T-cell (primary cell): ENCODE data around the gene TMEM132A. TPM values are rescaled to one million over a fixed set of nuclear protein-coding genes. Genes with fewer than 3 reads are reported as not detected.

Source experiments
- ATAC-seq, 4 experiments: fragments of 200-7000 bp in 3 of 4; fragments of 150-1000 bp in 1 of 4; cut with Tn5 transposase; replicated peaks in 1 of 4; 1 replicate in 3 of 4; 2 replicates in 1 of 4; pipeline ENCODE4 v1.10.0; 2021; ENCODE audit warnings: moderate library complexity in 3 of 4, mild to moderate bottlenecking in 2 of 4, moderate number of reproducible peaks in 1 of 4
- CTCF ChIA-PET, 2 donors: fragments of 300-600 bp; sonication (Branson Sonifier 250); formaldehyde crosslinking; loops; one replicate each; lab custom pipeline; 2022; ENCODE audit warnings: antibody characterized with exemption in 2 of 2; lab: Charles Lee
- POLR2A ChIA-PET, 2 donors: fragments of 300-600 bp; sonication (Branson Sonifier 250); formaldehyde crosslinking; loops; one replicate each; lab custom pipeline; 2022; ENCODE audit warnings: antibody characterized with exemption in 2 of 2; lab: Charles Lee
- DNase-seq, 35 experiments: peaks; one replicate each; pipeline versions ENCODE4 v3.0.0 to v3.0.0-alpha.2; 2013 to 2023
- H3K27ac ChIP-seq: one replicate; pipeline ENCODE4 v1.5.1; 2013; ENCODE audit warnings: low read length
- H3K27me3 ChIP-seq, 2 experiments: replicated peaks in 1 of 2; 1 replicate in 1 of 2; 2 replicates in 1 of 2; pipeline versions ENCODE4 v1.6.1 to v1.7.0; 2013; ENCODE audit warnings: low read length in 1 of 2, mixed read lengths in 1 of 2; ENCODE audit not compliant: control insufficient read depth in 2 of 2, insufficient read depth in 2 of 2; ENCODE audit errors: extremely low read depth in 1 of 2
- H3K36me3 ChIP-seq, 2 donors: 1 replicate in 1 of 2; 2 replicates in 1 of 2; pipeline versions ENCODE4 v1.6.1 to v1.7.0; 2013; ENCODE audit warnings: low read length in 1 of 2; ENCODE audit not compliant: control insufficient read depth in 2 of 2, insufficient read depth in 1 of 2; ENCODE audit errors: extremely low read depth in 1 of 2
- H3K4me1 ChIP-seq, 2 experiments: 1 replicate in 1 of 2; 2 replicates in 1 of 2; pipeline versions ENCODE4 v1.6.1 to v1.7.0; 2013; ENCODE audit warnings: low read length in 2 of 2, mixed read lengths in 1 of 2; ENCODE audit not compliant: insufficient read depth in 2 of 2, control insufficient read depth in 1 of 2; ENCODE audit errors: extremely low read depth in 1 of 2
- H3K4me3 ChIP-seq, 2 donors: 1 replicate in 1 of 2; 2 replicates in 1 of 2; pipeline versions ENCODE4 v1.5.1 to v1.7.0; 2013; ENCODE audit warnings: mild to moderate bottlenecking in 2 of 2, low read length in 1 of 2, moderate library complexity in 1 of 2; ENCODE audit not compliant: control insufficient read depth in 1 of 2; ENCODE audit errors: extremely low read depth in 1 of 2
- H3K9me3 ChIP-seq: 2 replicates; pipeline ENCODE4 v1.7.0; 2013
- H3K27ac Mint-ChIP-seq, 2 donors: one replicate each; pipeline ENCODE4 v1.8.0; 2020 to 2021; ENCODE audit warnings: mild to moderate bottlenecking in 2 of 2, mixed read lengths in 2 of 2
- H3K27me3 Mint-ChIP-seq, 2 donors: one replicate each; pipeline ENCODE4 v1.8.0; 2021 to 2022; ENCODE audit warnings: mixed read lengths in 2 of 2
- H3K36me3 Mint-ChIP-seq: one replicate; pipeline ENCODE4 v1.8.0; 2021; ENCODE audit warnings: mixed read lengths
- H3K4me1 Mint-ChIP-seq, 3 donors: one replicate each; pipeline ENCODE4 v1.8.0; 2020 to 2022; ENCODE audit warnings: mixed read lengths in 3 of 3, mild to moderate bottlenecking in 1 of 3
- H3K4me3 Mint-ChIP-seq, 3 donors: one replicate each; pipeline ENCODE4 v1.8.0; 2020 to 2022; ENCODE audit warnings: mild to moderate bottlenecking in 3 of 3, mixed read lengths in 3 of 3, moderate library complexity in 3 of 3
- H3K9me3 Mint-ChIP-seq, 3 donors: one replicate each; pipeline ENCODE4 v1.8.0; 2020 to 2022; ENCODE audit warnings: mixed read lengths in 3 of 3
- WGBS: methylation state at CpG from one replicate; pipeline ENCODE4 v1.1.5; 2013; ENCODE audit warnings: missing lambda C conversion rate; ENCODE audit not compliant: insufficient coverage; 5-methylcytosine and 5-hydroxymethylcytosine counted together
- total RNA-seq, 35 experiments: library from RNA in 6 of 35; stranded (reverse) in 6 of 35; fragments of 120-200 nt in 1 of 35; gene quantifications; one replicate each; pipeline versions ENCODE4 v1.2.1 to v1.2.4 and lab custom pipeline; 2013 to 2026

Gene TMEM132A
- total RNA-seq, 5 donors from 2014 or later (not counting 1 experiment from before 2014, with no cell fraction given), result 0.23 to 1.6 (median 1.2) TPM; not detected in 2

DNA sequence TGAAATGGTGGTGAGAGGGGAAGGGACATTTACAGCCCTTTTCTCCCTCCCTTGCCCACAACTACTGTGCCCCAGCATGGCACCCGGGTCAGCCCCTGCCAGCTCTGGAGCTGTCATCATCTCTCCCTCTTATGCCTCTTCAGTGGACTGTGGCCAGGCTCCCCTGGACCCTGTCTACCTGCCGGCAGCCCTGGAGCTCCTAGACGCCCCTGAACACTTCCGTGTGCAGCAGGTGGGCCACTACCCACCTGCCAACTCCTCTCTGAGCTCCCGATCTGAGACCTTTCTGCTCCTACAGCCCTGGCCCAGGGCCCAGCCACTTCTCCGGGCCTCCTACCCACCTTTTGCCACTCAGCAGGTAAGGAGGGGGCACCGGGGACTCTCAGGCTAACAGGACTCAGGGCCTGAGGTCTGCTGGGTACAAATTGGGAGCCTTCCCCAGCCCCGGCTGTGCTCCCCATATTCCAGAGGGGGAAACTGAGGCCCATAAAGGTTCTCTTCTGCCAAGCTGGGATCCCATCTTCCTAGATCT is 2.9 kb downstream of the TMEM132A start:
- ATAC-seq (no peak), DNase-seq (no peak)
- Mint-ChIP-seq H3K27ac (no peak overlapping the region), H3K27me3 (peaks cover 16 to 43% of the 10 kb centered on the region in 2 donors), H3K4me3 (no peak overlapping the region), H3K36me3 (peaks cover 15% of the 10 kb centered on the region), H3K9me3 (no peaks in the 10 kb centered on the region), H3K4me1 (peaks cover 12 to 22% (median 14%) of the 10 kb centered on the region in 3 donors)
- WGBS, result 100% methylated on average over 1 of the region's 8 CpGs
- Histone ChIP-seq H3K4me1 (peaks cover 0 to 23% of the 10 kb centered on the region in 2 experiments), H3K27me3 (peaks cover 0 to 62% of the 10 kb centered on the region in 2 experiments), H3K9me3 (no peaks in the 10 kb centered on the region), H3K27ac (no peak overlapping the region), H3K36me3 (peaks cover 5 to 9% of the 10 kb centered on the region in 2 donors), H3K4me3 (no peak overlapping the region)
- CTCF ChIA-PET, result interaction anchor here in 1 of 2 donors (0.8 kb wide), 1 partner anchor 13 kb away, joined by 4 read pairs; the partner anchor contains the start of gene TMEM109
- POLR2A ChIA-PET, result no interaction called here

GRCh38 chr11:60927600-60927999 is 3.3 kb downstream of the TMEM132A start:
- Mint-ChIP-seq H3K27ac (no peak overlapping the region), H3K4me3 (no peak overlapping the region), H3K9me3 (no peaks in the 10 kb centered on the region), H3K27me3 (peaks cover 12 to 39% of the 10 kb centered on the region in 2 donors), H3K36me3 (peaks cover 10% of the 10 kb centered on the region), H3K4me1 (peaks cover 12 to 17% (median 14%) of the 10 kb centered on the region in 3 donors)
- no peak overlapping the region for H3K27ac ChIP-seq
- H3K36me3 ChIP-seq, result peaks cover under 1 to 4% of the 10 kb centered on the region in 2 donors
- H3K4me3 ChIP-seq, result no peak overlapping the region
- peaks cover 0 to 59% of the 10 kb centered on the region in 2 experiments for H3K27me3 ChIP-seq
- ChIA-PET CTCF (interaction anchor here in 1 of 2 donors (0.8 kb wide), 1 partner anchor 14 kb away, joined by 4 read pairs; the partner anchor contains the start of gene TMEM109), POLR2A (no interaction called here)
- no peak for ATAC-seq
- no peak for DNase-seq
- H3K4me1 ChIP-seq, result peaks cover 0 to 23% of the 10 kb centered on the region in 2 experiments
- no peaks in the 10 kb centered on the region for H3K9me3 ChIP-seq
- 83% methylated on average over 11 of the region's 16 CpGs for WGBS

DNA sequence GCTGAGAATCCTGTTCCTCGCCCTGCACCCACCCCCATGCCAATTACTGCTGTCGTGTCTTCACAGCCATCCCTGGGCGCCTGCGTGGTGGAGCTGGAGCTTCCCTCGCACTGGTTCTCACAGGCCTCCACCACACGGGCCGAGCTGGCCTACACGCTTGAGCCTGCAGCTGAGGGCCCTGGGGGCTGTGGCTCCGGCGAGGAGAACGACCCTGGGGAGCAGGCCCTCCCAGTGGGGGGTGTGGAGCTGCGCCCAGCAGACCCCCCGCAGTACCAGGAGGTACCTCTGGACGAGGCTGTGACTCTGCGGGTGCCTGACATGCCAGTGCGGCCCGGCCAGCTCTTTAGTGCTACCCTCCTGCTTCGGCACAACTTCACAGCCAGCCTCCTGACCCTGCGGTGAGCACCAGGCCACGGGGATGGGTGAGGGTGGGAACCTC is 4.3 kb downstream of the TMEM132A start:
- peaks cover 0 to 19% of the 10 kb centered on the region in 2 experiments for H3K4me1 ChIP-seq
- Mint-ChIP-seq H3K36me3 (peaks cover under 1% of the 10 kb centered on the region), H3K4me1 (peaks cover 11 to 12% (median 12%) of the 10 kb centered on the region in 3 donors), H3K27me3 (peaks cover 8 to 33% of the 10 kb centered on the region in 2 donors), H3K9me3 (no peaks in the 10 kb centered on the region), H3K27ac (no peak overlapping the region), H3K4me3 (no peak overlapping the region)
- H3K27ac ChIP-seq, result no peak overlapping the region
- no peaks in the 10 kb centered on the region for H3K9me3 ChIP-seq
- no peak overlapping the region for H3K4me3 ChIP-seq
- ATAC-seq, result no peak
- peaks cover 0 to 51% of the 10 kb centered on the region in 2 experiments for H3K27me3 ChIP-seq
- ChIA-PET CTCF (no interaction called here), POLR2A (interaction anchor here in 1 of 2 donors (0.5 to 0.6 kb wide), 2 partner anchors 152 to 213 kb away, joined by 3 to 7 read pairs; no protein-coding TSS in a partner anchor)
- 80% methylated on average over 14 of the region's 20 CpGs for WGBS
- no peak for DNase-seq
- H3K36me3 ChIP-seq, result no peaks in the 10 kb centered on the region

GRCh38 chr11:60929764-60930163 is 5.5 kb downstream of the TMEM132A start:
- Mint-ChIP-seq H3K9me3 (no peaks in the 10 kb centered on the region), H3K4me1 (peaks cover 8 to 12% (median 10%) of the 10 kb centered on the region in 3 donors), H3K36me3 (no peaks in the 10 kb centered on the region), H3K27me3 (peaks cover 8 to 32% of the 10 kb centered on the region in 2 donors), H3K4me3 (no peak overlapping the region), H3K27ac (no peak overlapping the region)
- H3K4me3 ChIP-seq, result no peak overlapping the region
- POLR2A ChIA-PET, result no interaction called here
- CTCF ChIA-PET, result no interaction called here
- H3K4me1 ChIP-seq, result peaks cover 0 to 8% of the 10 kb centered on the region in 2 experiments
- no peaks in the 10 kb centered on the region for H3K36me3 ChIP-seq
- peaks cover 0 to 45% of the 10 kb centered on the region in 2 experiments for H3K27me3 ChIP-seq
- 89% methylated on average over 3 of the region's 4 CpGs for WGBS
- H3K27ac ChIP-seq, result no peak overlapping the region
- DNase-seq, result no peak
- no peaks in the 10 kb centered on the region for H3K9me3 ChIP-seq
- ATAC-seq, result no peak

DNA sequence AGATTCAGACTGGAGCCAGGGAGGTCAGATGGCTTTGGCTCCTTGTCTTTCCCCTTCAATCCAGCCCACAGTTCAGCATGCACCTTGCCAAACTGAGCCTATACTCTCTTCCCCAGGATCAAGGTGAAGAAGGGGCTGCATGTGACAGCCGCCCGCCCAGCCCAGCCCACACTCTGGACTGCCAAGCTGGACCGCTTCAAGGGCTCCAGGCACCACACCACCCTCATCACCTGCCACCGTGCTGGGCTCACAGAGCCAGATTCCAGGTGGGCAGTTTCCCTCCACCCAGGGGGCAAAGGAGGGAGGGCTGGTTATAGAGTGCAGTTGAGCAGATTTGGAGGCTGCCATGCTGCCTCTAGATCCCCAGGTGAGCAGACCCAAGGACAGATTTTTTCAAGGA is 6.1 kb downstream of the TMEM132A start:
- CTCF ChIA-PET, result no interaction called here
- Mint-ChIP-seq H3K36me3 (no peaks in the 10 kb centered on the region), H3K27ac (no peak overlapping the region), H3K4me3 (no peak overlapping the region), H3K27me3 (peaks cover 5 to 28% of the 10 kb centered on the region in 2 donors), H3K4me1 (peaks cover 4 to 7% (median 6%) of the 10 kb centered on the region in 3 donors), H3K9me3 (no peaks in the 10 kb centered on the region)
- Histone ChIP-seq H3K4me1 (peaks cover 0 to 2% of the 10 kb centered on the region in 2 experiments), H3K27ac (no peak overlapping the region), H3K27me3 (peaks cover 0 to 45% of the 10 kb centered on the region in 2 experiments), H3K36me3 (no peaks in the 10 kb centered on the region), H3K4me3 (no peak overlapping the region), H3K9me3 (no peaks in the 10 kb centered on the region)
- POLR2A ChIA-PET, result no interaction called here
- ATAC-seq (no peak), DNase-seq (no peak)
- WGBS, result no CpG with 5 or more reads among the region's 4 CpGs

- Mint-ChIP-seq H3K9me3 (no peaks in the 10 kb centered on the region), H3K27me3 (peaks cover 5 to 18% of the 10 kb centered on the region in 2 donors), H3K27ac (no peak overlapping the region), H3K4me1 (no peaks in the 10 kb centered on the region), H3K4me3 (no peak overlapping the region), H3K36me3 (no peaks in the 10 kb centered on the region)
- peaks cover 0 to 47% of the 10 kb centered on the region in 2 experiments for H3K27me3 ChIP-seq
- CTCF ChIA-PET, result no interaction called here
- no peaks in the 10 kb centered on the region for H3K9me3 ChIP-seq
- no peak overlapping the region for H3K4me3 ChIP-seq
- WGBS, result 79% methylated on average over 8 of the region's 9 CpGs
- ATAC-seq, result peak in 1 of 4 experiments; percentile 24
- DNase-seq, result peak in 1 of 35 experiments; percentile 25
- H3K4me1 ChIP-seq, result no peaks in the 10 kb centered on the region
- POLR2A ChIA-PET, result no interaction called here
- no peak overlapping the region for H3K27ac ChIP-seq
- H3K36me3 ChIP-seq, result no peaks in the 10 kb centered on the region
Observed at GRCh38 chr11:60931917-60932316, 7.7 kb downstream of the TMEM132A start.
